ENCODE data around the gene MRPS18A.
A peak's percentile ranks its signal among the peaks of the same experiment; 100 is the strongest.
"Not testable (repeated sequence)": the region's sequence is repeated elsewhere in the genome, so short reads cannot be mapped to it uniquely, and the experiment has no call there.

MRPS18A gene

DNA sequence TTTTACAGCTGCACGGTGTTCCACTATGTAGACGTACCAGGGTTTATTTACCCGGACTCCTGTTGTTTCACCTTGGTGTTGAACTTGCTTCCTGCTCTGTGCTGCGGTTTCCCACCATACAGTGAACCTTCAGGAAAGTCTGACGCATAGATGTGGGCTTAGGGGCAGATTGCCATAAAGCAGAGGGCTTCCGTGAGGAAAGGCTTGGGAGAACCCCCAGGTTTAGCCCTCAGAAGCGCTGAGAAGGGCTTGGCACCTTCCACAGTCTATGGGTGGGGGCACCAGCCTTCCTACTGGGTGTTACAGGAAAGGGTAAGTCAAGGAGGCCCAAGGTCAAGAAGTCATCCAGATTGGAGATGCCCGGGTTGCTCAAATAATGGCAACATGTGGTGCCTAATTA is 19.2 kb upstream of the MRPS18A start:
- H3K4me1 ChIP-seq (ENCODE audit: control insufficient read depth, insufficient read depth, low read length), result peaks cover 48% of the 10 kb centered on the region
- peak overlapping the region; percentile 27 for H3K27ac ChIP-seq (ENCODE audit: low read depth, low read length)

DNA sequence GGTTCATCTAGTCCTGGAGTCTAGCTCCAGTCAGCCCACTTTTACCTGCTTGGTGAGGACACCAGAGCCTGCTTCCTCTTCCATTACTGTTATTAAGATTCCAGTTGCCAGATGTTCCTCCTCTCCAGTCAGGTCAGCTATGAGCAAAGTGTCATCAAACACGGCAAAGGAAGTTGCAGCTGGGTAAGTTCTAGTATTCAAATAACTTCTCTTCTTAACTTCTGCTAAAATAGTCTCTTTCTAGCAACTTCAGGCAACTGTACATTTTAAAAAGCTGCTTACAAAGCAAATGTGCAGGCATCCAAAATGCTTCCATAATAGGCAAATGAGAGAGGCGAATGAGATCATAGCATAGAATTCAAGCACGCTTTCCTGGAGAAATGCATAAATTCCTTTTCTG is 18.4 kb upstream of the MRPS18A start:
- H3K27me3 ChIP-seq (ENCODE audit: control insufficient read depth, insufficient read depth, low read length), result no peaks in the 10 kb centered on the region
- no peak overlapping the region for H3K4me3 ChIP-seq (ENCODE audit: low read depth, low read length)
- H3K9ac ChIP-seq (ENCODE audit: low read depth, low read length), result no peak overlapping the region
- H3K9me3 ChIP-seq (ENCODE audit: control insufficient read depth, insufficient read depth, low read length), result no peaks in the 10 kb centered on the region
- no peaks in the 10 kb centered on the region for H3K36me3 ChIP-seq (ENCODE audit: control insufficient read depth, insufficient read depth, low read length)
- no peak overlapping the region for H3K27ac ChIP-seq (ENCODE audit: low read depth, low read length)
- H3K4me1 ChIP-seq (ENCODE audit: control insufficient read depth, insufficient read depth, low read length), result peaks cover 56% of the 10 kb centered on the region

More for the DNA sequence above, 19.2 kb upstream of the MRPS18A start:
- Histone ChIP-seq H3K36me3 (ENCODE audit: control insufficient read depth, insufficient read depth, low read length) (no peaks in the 10 kb centered on the region), H3K27me3 (ENCODE audit: control insufficient read depth, insufficient read depth, low read length) (no peaks in the 10 kb centered on the region), H3K9ac (ENCODE audit: low read depth, low read length) (no peak overlapping the region), H3K9me3 (ENCODE audit: control insufficient read depth, insufficient read depth, low read length) (no peaks in the 10 kb centered on the region), H3K4me3 (ENCODE audit: low read depth, low read length) (no peak overlapping the region)

DNA sequence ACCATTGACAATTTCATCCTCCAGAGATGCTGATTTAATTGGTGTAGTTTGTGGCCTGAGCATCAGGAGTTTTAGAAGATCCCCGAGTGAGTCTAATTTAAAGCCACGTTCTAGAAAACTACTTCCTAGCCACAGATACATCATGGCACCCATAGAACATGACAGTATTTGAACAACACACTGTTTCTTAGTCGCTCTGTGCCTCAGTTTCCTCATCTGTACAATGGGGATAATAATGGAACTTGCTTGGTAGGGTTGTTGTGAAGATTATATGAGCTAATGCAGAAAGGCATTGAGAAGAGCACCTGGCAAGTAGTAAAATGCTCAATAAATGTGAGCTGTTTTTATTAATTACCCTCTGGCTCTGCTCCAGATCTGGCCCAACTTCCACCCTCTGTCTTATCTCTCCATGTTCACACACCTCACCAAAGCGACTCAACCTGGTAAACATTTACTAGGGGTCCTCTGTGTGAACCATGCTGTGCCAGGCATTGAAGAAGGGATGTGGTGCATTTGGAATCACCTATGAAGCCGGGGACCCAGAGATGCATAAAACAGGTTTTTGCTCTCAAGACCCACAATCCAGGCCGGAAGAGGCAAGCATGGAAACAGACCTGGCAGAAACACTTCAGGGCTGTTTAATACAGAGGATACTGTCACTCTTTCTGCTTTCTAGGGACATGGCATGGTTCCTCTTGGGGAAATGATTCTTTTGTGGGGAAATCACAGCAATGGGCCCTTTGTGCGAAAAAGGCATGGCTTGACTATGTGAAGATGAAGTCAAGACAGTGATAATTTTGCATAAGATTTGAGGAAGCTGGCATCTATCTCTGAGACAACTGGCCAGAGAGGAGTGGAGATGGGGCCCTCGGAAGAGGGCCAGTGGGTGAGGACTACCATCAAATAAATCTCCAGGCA is 16.2 kb upstream of the MRPS18A start:
- Histone ChIP-seq H3K36me3 (ENCODE audit: control insufficient read depth, insufficient read depth, low read length) (no peaks in the 10 kb centered on the region), H3K27ac (ENCODE audit: low read depth, low read length) (peak overlapping the region; percentile 91), H3K9me3 (ENCODE audit: control insufficient read depth, insufficient read depth, low read length) (no peaks in the 10 kb centered on the region), H3K27me3 (ENCODE audit: control insufficient read depth, insufficient read depth, low read length) (no peaks in the 10 kb centered on the region), H3K4me1 (ENCODE audit: control insufficient read depth, insufficient read depth, low read length) (peaks cover 65% of the 10 kb centered on the region), H3K4me3 (ENCODE audit: low read depth, low read length) (no peak overlapping the region), H3K9ac (ENCODE audit: low read depth, low read length) (no peak overlapping the region)

DNA sequence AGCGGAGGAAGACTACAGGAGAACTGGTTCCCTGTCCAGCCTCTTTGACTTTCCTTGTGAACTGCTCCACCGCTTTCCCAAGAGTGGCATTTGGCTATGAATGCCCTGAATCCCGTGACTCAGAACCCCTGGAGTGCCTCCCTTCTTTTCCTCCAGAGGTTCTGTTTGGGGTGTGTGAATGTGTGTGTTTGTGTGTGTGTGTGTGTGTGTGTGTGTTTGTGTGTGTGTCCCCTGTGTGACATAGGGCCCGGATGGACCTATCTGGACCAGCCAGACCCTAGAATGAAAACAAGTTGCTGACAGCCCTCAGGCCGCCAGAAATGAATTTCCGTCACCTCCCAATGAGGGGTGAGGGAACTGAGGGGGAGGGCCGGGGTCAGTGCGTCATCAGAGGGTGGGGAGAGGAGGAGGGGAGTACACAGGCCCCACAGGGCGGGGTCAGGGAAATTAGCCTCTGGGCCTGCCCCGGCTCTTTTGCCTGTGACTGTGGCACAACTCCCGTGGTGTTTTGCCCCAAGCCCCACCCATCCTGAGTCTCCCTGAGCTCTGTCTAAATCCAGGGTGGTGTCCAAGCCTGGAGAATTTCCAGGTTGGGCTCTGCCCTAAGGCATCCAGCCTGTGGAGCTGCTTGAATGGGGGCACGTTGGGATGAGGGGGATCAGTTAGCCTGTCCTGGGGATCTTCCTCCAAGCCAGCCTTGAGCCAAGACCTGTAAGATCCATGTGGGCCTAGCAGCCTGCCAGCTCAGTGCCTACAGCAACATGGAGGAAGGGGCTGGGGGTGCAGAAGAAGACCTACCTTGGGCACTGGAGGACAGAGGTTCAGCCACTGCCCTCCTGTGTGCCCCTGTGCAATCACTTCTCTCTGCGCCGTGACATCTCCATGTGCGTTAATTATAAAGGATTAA is 15.2 kb upstream of the MRPS18A start:
- no peaks in the 10 kb centered on the region for H3K27me3 ChIP-seq (ENCODE audit: control insufficient read depth, insufficient read depth, low read length)
- H3K9me3 ChIP-seq (ENCODE audit: control insufficient read depth, insufficient read depth, low read length), result no peaks in the 10 kb centered on the region
- H3K9ac ChIP-seq (ENCODE audit: low read depth, low read length), result peak overlapping the region; percentile 1; the same call in 1 of the 2 replicates
- peaks cover 68% of the 10 kb centered on the region for H3K4me1 ChIP-seq (ENCODE audit: control insufficient read depth, insufficient read depth, low read length)
- peak overlapping the region; percentile 91 for H3K27ac ChIP-seq (ENCODE audit: low read depth, low read length)
- peak overlapping the region; percentile 24 for H3K4me3 ChIP-seq (ENCODE audit: low read depth, low read length)
- no peaks in the 10 kb centered on the region for H3K36me3 ChIP-seq (ENCODE audit: control insufficient read depth, insufficient read depth, low read length)

DNA sequence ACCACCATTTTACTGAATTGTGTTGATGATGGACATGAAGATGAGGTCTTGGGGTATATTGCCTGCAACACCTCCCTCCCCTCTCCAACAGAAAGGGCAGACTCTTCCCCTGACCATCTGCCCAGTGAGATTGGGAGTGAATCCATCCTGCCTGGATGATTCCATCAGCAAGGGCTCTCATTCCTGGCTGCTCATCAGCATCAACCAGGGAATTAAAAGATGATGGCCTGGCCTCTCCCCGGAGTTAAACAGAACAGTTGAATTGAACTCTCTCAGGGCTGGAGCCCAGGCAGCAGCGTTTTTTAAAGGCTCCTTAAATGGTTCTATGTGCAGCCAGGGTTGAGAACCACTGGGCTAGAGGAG is 14.6 kb upstream of the MRPS18A start:
- H3K4me1 ChIP-seq (ENCODE audit: control insufficient read depth, insufficient read depth, low read length), result peaks cover 62% of the 10 kb centered on the region
- H3K4me3 ChIP-seq (ENCODE audit: low read depth, low read length), result peak overlapping the region; percentile 24
- peak overlapping the region; percentile 1; the same call in 1 of the 2 replicates for H3K9ac ChIP-seq (ENCODE audit: low read depth, low read length)
- no peaks in the 10 kb centered on the region for H3K36me3 ChIP-seq (ENCODE audit: control insufficient read depth, insufficient read depth, low read length)
- H3K27me3 ChIP-seq (ENCODE audit: control insufficient read depth, insufficient read depth, low read length), result no peaks in the 10 kb centered on the region
- H3K9me3 ChIP-seq (ENCODE audit: control insufficient read depth, insufficient read depth, low read length), result no peaks in the 10 kb centered on the region
- peak overlapping the region; percentile 91 for H3K27ac ChIP-seq (ENCODE audit: low read depth, low read length)

DNA sequence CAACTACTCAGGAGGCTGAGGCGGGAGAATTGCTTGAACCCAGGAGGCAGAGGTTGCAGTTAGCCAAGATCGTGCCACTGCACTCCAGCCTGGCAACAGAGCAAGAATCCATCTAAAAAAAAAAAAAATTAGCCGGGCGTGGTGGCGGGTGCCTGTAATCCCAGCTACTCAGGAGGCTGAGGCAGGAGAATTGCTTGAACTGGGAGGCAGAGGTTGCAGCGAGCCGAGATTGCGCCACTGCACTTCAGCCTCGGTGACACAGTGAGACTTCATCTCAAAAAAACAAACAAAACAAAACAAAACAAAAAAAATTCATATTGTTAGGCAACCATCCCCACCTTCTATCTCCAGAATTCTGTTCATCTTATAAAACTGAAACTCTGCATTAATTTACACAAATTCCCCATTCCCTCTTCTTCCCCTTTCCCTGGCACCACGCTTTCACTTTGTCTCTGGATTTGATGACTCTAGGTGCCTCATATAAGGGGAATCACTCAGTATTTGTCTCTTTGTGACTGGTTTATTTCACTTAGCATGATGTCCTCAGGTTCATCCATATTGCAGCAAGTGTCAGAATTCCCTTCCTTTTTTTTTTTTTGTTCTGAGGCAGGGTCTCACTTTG is 13.5 kb upstream of the MRPS18A start:
- H3K9ac ChIP-seq (ENCODE audit: low read depth, low read length), result not testable (repeated sequence)

DNA sequence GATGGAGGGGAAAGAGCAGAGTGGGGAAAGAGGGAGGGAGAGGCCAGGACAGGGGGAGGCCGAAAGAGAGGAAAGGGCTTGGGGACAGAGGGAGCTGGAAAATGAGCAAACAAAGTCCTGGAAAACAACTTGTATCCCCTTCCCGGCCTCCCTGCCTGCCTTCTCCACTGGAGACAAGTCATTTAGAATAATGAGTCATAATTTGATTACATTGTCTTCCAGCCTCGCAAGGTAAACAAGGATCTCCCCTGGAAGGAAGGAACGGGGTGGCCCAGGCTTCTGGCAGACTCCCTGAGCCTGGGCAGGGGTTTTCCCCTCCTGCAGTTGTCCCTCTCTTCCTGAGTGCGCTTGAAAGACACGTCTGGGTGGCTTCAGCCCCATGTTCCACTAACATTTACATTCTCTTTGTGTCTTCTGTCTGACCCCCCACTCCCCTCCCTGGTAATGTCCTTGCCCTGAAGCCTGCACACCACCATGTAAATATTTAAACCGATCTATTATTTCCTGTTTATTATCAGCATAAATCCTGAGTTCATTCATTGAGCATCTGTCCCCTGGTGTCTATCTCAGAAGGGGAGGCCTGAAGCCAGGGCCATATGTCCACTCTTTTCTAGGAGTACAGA is 12.1 kb upstream of the MRPS18A start:
- Histone ChIP-seq H3K4me3 (ENCODE audit: low read depth, low read length) (no peak overlapping the region), H3K27me3 (ENCODE audit: control insufficient read depth, insufficient read depth, low read length) (no peaks in the 10 kb centered on the region), H3K36me3 (ENCODE audit: control insufficient read depth, insufficient read depth, low read length) (no peaks in the 10 kb centered on the region), H3K9ac (ENCODE audit: low read depth, low read length) (no peak overlapping the region), H3K27ac (ENCODE audit: low read depth, low read length) (peak overlapping the region; percentile 83), H3K4me1 (ENCODE audit: control insufficient read depth, insufficient read depth, low read length) (peaks cover 58% of the 10 kb centered on the region), H3K9me3 (ENCODE audit: control insufficient read depth, insufficient read depth, low read length) (no peaks in the 10 kb centered on the region)

More for the DNA sequence above, 13.5 kb upstream of the MRPS18A start:
- H3K4me1 ChIP-seq (ENCODE audit: control insufficient read depth, insufficient read depth, low read length), result peaks cover 58% of the 10 kb centered on the region
- H3K9me3 ChIP-seq (ENCODE audit: control insufficient read depth, insufficient read depth, low read length); H3K4me3 ChIP-seq (ENCODE audit: low read depth, low read length); H3K27ac ChIP-seq (ENCODE audit: low read depth, low read length); H3K27me3 ChIP-seq (ENCODE audit: control insufficient read depth, insufficient read depth, low read length); H3K36me3 ChIP-seq (ENCODE audit: control insufficient read depth, insufficient read depth, low read length): not testable (repeated sequence)

DNA sequence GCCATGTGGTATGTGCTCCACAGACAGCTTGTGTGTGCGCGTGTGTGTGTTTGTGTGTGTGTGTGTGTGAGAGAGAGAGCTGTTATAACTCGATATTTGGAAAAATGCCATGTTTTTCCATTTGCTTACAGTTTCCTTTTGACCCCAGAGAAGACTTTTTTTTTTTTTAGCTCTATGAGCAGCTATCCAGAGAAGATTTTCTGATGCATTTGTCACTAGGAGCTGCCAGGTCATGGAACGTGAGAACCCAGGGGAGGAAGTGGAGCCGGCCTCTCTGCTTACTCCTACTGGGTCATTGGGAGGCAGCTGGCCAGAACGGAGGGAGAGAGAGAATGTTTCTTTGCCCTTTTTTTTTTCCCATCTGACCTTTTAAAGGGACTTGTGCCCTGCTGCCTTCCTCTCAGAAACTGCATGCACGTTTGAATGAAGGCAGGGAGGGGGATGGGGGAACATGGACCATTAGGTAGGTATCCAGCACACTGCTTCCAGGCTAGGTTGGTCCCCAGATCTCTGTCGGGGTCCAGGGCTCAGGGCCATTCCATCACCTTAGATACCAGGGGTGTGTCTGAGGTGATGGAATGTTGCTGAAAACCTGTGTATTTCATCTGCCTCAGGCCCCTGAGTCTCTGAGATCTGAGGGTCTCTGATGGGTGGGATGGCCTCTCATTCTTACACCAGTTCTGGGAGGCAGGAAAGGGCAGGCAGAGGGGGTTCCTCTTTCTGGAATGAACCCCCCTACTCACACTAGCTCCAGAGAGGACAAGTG is 11.2 kb upstream of the MRPS18A start:
- no peaks in the 10 kb centered on the region for H3K36me3 ChIP-seq (ENCODE audit: control insufficient read depth, insufficient read depth, low read length)
- no peaks in the 10 kb centered on the region for H3K27me3 ChIP-seq (ENCODE audit: control insufficient read depth, insufficient read depth, low read length)
- H3K9me3 ChIP-seq (ENCODE audit: control insufficient read depth, insufficient read depth, low read length), result no peaks in the 10 kb centered on the region
- H3K27ac ChIP-seq (ENCODE audit: low read depth, low read length), result peak overlapping the region; percentile 83
- peaks cover 57% of the 10 kb centered on the region for H3K4me1 ChIP-seq (ENCODE audit: control insufficient read depth, insufficient read depth, low read length)
- H3K4me3 ChIP-seq (ENCODE audit: low read depth, low read length), result no peak overlapping the region
- no peak overlapping the region for H3K9ac ChIP-seq (ENCODE audit: low read depth, low read length)

DNA sequence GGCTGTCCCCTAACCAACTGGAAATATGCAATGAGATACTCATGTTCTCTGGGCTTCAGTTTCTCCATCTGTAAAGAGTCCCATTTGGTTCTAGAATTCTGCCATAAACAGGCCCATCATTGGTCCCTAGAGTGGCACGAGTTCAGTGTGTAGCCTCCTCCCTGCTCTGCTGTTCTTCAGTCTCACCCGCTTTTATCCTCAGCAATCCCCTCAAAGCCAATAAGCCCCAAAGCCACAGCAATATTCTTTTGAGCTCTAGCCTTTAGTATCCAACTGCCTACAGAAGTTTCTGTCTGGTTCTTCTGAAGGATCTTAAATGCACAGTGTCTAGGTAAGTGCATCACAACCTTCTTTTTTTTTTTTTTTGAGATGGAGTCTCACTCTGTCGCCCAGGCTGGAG is 9.8 kb upstream of the MRPS18A start:
- no peaks in the 10 kb centered on the region for H3K9me3 ChIP-seq (ENCODE audit: control insufficient read depth, insufficient read depth, low read length)
- H3K4me3 ChIP-seq (ENCODE audit: low read depth, low read length), result no peak overlapping the region
- no peak overlapping the region for H3K9ac ChIP-seq (ENCODE audit: low read depth, low read length)
- no peak overlapping the region for H3K27ac ChIP-seq (ENCODE audit: low read depth, low read length)
- no peaks in the 10 kb centered on the region for H3K36me3 ChIP-seq (ENCODE audit: control insufficient read depth, insufficient read depth, low read length)
- no peaks in the 10 kb centered on the region for H3K27me3 ChIP-seq (ENCODE audit: control insufficient read depth, insufficient read depth, low read length)
- H3K4me1 ChIP-seq (ENCODE audit: control insufficient read depth, insufficient read depth, low read length), result peaks cover 48% of the 10 kb centered on the region

DNA sequence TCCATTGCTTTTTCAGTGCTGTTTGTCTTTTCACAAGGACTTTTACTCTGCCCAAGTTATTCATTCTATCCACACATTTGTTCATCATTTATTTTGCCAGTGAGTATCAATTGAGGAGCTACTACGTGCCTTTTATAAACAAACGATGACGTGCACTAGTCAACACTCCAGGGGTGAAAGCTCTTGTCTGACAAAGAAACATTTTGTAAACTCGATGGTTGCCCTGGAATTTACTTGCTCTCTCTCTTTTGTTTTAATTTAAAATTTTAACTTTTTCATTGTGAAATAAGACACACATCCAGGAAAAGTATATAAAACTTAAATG is 8.3 kb upstream of the MRPS18A start:
- Histone ChIP-seq H3K27me3 (ENCODE audit: control insufficient read depth, insufficient read depth, low read length) (no peaks in the 10 kb centered on the region), H3K27ac (ENCODE audit: low read depth, low read length) (peak overlapping the region; percentile 71), H3K36me3 (ENCODE audit: control insufficient read depth, insufficient read depth, low read length) (no peaks in the 10 kb centered on the region), H3K9me3 (ENCODE audit: control insufficient read depth, insufficient read depth, low read length) (no peaks in the 10 kb centered on the region), H3K4me1 (ENCODE audit: control insufficient read depth, insufficient read depth, low read length) (peaks cover 34% of the 10 kb centered on the region), H3K4me3 (ENCODE audit: low read depth, low read length) (no peak overlapping the region), H3K9ac (ENCODE audit: low read depth, low read length) (no peak overlapping the region)

Measured in HUES48 (cell line).